Non-pigmented ciliary epithelial cell (primary cell): Measurements from ENCODE around the gene HNRNPA3.
"Not testable (repeated sequence)": the region's sequence is repeated elsewhere in the genome, so short reads cannot be mapped to it uniquely, and the experiment has no call there.

ENCODE experiments used
- DNase-seq: peaks from one replicate; pipeline ENCODE4 v3.0.0-alpha.2; 2010; ENCODE audit warnings: low read depth

HNRNPA3 gene

DNA sequence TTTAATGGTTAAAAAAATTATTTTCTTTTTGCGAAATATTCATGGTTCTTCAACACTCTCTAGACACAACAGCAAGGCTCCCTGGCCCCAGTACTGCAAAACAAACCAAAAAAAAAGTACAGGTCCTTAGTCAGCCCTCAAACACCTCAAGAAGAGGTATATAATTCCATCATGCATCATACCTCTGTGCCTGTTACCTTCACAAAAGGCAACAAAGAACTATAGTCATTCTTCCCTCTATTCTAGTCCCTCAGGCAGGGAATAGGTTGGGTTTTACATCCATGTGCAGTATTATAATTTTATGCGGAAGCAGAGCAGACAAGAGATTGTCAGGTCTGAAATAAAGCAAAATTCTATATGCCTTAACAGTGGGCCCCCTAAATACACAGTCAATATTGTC, 43.4 kb downstream of the HNRNPA3 start:
- no peak for DNase-seq

DNA sequence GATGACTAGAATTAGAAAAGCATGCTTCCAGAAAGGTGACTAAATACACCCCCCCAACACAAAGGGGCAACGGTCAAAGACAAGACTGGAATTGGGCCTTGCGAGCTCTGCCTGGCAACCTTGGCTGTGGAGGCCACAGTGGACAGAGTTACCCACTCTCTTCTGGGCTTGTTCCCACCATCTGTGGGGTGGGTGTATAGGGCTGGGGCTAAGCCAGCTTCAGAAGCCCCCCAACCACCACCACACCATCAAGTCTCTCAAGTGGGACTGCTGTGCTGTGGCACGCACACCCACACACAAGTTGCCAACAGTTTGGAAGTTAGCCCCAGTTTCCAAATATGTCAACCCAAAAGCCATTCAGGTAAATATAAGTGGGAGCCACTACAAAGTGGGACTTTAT, 44.1 kb downstream of the HNRNPA3 start:
- no peak for DNase-seq

DNA sequence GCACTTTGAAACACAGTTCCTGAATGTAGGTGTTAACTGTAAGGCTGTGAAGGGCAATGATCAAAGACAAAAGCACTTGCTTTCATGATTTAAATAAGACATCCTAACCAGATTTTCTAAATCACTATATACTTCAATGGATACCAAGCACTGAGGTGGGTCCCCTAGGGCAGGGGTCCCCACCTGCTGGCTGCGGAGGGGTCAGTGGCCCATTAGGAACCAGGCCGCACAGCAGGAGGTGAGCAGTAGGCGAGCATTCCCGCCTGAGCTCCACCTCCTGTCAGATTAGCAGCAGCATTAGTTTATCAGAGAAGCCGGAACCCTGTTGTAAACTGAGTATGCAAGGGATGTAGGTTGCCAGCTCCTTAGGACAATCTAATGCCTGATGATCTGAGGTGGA, 44.9 kb downstream of the HNRNPA3 start:
- DNase-seq, result no peak

DNA sequence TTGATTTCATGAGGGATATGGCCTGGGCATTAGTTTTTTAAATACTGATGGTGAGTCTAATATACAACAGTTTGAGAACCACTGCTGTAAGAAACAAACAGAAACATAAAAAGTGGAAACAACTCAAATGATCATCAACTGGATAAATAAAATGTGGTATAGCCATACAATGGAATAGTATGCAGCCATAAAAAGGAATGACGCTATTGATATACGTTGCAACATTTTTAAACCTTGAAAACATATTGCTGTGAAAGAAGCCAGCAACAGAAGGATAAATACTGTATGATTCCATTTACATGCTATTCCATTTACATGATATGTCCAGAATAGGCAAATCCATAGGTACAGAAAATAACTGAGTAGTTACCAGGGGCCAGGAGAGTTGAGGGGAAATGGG, 45.5 kb downstream of the HNRNPA3 start:
- DNase-seq, result no peak

DNA sequence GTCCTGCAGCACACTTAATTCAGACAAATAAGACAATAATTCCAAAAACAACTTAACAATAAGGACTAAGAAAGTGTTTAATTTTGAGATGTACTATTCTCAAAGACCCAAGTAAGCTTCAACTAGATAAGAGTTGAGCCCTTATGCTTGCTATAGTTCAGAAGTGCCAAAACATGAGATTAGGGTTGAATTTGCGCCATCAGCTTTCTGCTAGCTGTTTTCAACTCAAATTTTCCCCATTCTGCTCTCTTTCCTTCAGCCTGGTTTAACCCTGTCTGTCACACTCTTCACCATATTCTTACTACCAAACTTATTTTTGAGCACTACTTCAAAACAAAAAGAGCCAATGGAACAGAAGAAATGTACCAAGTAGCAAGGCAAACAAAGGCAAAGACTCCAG, 47.8 kb downstream of the HNRNPA3 start:
- no peak for DNase-seq

DNA sequence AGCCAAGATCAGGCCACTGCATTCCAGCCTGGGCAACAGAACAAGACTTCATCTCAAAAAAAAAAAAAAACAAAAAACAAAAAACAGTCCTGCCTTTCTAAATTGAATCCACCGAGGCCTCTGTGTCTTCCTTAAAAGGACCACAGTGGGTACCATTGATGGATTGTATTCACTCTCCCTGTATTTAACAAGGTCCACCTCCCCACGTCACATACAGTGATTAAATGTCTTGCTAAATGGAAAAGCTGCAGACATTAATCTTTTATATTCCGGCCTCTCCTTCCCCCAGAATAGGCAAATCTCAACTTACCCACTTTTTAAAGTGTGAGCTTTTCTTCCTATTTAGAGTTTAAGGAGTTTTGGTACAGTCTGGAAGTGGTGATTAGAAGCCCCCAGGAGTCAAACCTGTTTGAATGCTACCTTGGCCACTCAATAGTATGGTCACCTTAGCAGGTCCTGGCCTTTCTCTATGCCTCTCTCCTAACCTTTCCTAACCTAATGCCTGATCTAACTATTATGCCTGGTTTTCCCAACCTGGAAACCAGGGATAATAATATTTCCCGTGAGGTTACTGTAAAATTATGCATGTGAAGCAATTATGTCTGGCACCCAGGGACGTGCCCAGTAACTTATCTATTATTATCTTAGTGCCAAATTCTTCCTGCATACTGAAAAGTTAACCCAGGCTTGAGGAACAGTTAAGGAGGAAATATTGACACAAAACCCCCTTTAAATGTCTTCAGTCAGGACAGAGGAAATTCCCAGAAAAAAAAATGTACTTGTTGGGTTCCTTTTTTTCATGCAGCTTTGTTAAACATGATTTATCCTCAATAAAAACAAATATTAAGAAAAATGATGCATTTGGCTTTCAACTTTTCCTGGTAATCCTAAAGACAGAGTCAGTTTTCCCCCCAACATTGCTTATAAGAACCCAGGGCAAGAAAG, 48.8 kb downstream of the HNRNPA3 start:
- DNase-seq, result no peak

DNA sequence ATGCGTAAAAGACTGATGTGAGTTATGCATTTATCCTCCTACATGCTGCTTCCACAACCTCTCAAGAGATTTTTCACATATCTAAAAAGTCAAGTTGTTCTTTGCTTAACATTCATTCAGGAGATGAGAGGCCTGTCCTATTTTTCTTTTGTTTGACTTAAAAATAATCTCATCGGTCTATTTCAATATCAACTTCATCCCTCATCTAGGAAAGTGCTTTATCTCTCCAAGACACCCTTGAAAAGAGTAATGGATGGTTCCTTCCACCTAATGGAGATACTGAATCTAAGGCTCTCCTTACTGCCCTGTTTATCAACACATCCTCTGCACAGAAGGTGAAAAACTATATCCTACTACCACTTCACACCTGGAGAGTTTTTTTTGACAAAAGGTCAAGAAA, 49.5 kb downstream of the HNRNPA3 start:
- no peak for DNase-seq

DNA sequence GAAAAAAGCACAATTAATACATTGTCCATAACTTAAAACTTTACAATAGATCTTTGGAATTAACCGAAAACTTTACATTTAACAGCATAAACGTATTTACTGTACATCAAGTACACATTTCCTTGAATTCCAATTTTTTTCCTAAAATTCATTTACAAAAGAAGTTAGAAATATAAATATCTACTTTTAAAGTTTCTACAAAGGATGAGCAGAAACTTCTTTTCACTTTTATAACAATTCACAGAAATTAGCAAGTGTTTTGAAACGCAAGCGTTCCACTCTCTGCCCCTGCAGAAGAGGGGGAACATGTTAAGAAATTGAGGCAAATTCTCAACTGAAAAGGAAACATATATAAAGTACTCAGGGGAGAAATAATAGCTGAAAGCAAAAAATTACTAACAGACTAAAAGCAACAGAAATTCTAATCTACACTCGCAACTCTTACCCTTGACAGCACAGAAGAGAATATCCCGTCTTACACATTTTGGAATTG, 50.4 kb downstream of the HNRNPA3 start:
- no peak for DNase-seq

DNA sequence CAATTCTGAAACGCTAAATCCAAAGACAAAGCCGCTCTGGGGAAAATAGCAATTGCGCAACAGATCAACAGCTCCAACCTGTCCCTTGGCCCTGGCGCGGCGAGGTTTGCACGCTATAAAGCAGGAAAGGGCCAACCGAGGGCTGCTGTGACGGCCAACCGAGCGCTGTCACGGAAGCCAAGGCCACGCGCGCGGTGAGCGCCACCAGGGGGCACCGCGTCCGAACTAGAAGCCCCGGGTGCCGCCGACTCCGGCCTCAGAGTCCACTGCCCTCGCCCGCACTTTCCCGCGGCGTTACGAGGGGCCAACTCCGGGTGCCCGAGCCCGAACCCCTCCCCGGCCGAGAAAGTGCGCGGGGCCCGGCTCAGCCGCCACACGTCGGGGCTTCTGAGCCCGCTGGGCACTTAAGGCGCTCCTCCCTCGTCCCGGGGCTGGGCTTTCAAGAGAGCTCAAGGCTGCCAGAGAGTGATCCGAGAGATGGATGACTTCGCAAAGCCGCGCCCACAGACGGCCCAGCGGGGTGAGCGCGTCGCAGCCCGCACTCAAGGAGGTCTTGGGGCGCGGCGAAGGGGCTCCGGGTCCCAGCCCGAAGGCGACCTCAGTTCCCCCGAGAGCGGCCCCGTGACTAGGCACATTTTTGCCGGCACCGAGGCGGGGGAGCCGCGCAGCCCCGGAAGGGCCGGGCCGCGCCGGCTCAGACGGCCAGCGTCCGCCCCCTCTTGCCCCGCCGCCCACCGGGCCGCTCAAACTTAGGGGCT, 51.0 kb downstream of the HNRNPA3 start:
- DNase-seq, result peak; percentile 80

DNA sequence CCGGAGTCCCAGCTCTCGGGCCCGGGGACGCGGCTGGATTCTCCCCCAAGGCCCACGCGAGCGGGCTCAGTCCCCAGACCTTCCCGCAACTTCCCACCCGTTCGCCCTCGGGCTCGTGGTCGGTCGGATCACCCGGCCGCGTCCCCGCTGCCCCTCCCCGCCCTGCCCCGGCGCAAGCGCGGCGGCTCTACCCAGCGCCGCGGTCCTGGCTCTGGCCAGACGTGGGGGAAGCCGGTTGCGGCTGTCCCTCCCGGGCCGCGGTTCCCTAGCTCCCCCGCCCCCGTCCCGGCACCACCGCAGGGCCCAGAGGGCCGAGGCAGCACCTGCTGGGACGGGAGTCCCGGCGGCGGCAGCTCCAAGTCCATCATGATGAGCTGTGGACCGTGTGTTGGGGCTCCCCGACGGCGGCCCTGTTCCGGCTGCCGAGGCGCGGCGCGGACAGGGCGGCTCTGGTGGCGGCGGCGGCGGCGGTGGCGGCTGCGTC, 51.7 kb downstream of the HNRNPA3 start:
- DNase-seq, result no peak

DNA sequence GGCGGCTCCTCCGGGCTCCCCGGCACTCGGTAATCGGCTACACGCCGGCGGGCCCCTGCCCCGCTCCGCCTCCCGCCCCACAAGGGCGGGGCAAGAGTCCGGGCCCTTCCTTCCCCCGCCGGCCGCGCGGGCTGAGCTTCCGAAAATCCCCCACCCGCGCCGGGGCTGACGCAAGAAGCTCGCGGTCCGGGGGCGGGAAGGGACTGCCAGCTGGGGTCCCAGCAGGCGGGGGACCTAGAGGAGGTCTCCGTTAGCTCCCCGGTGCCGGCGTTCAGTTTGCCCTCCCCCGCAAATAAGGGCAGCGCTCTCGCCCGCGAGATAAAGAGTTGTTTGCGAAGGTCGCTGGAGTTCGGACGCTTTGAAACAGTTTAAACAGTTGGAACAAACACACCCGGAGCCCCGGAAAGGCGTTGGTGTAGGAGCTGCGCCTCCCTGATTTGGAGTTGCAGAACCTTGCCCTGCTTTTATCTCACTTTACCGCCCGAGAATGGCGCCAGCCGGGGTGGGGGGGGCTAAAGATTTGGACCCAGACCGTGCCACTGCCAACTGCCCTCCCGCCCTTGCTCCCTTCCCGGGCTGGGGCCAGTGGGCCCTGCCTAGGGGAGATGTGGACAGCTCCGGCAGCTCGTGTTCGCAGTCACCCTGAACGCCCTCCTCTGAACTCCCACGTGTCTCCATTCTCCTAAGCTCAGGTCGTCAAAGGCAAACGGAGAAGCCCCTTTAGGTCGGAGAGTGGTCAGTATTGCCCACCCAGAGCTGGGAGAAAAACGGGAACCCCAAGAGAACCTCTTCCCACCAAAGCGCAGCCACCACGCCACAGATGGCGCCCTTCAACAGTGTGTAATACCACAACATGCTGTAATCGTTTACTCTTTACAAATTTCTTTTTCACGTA, 52.3 kb downstream of the HNRNPA3 start, which contains the start of gene NFE2L2:
TSS of gene NFE2L2 (minus strand) at position 35 of the 895 bp plus-strand sequence. CDS start 151 bp downstream, outside the sequence.
- DNase-seq, result peak; percentile 61

DNA sequence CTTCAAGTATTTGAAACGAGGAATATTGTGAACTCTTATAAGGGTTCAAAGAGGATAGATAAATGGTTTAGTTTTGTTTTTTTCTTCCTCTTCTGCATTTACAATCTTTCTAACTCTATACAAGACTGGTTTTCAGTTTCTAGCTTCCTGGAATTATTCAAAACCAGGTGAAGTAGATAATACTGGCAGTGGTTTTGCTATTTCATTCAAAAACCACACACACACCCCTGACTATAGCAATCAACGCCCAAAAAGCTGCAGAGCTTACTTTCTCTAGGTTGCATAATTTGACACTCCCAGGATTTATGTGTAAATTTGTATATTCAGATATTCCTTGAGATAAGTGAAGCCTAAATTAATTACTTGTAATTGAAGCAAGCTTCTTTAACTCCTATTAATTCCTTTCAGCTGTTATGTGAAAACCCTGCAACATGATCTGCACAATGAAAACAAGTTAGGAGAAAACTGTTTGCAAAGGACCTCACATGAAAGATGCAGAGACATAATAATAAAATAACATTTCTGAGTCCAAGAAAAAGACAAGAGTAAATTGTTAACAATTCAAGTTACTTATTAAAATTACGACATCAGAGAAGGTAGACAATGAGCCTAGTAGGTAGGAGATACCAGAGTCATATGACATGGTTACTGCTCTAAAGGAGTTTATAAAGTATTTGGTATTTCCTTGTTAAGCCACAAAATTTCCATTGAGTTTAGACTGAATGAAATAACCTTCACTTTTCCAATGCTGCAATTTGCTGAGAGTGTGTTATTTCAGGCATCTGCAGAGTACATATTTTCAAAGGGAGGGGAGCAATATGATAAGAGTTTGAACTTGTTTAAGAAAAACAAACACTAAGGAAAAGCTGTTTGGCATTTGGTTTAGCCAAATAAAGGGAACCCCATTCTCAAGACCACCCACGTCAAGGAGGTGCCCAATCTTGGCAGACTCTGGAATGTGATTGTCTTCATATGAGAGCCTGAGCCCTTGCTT, 53.5 kb downstream of the HNRNPA3 start:
- DNase-seq, result no peak

DNA sequence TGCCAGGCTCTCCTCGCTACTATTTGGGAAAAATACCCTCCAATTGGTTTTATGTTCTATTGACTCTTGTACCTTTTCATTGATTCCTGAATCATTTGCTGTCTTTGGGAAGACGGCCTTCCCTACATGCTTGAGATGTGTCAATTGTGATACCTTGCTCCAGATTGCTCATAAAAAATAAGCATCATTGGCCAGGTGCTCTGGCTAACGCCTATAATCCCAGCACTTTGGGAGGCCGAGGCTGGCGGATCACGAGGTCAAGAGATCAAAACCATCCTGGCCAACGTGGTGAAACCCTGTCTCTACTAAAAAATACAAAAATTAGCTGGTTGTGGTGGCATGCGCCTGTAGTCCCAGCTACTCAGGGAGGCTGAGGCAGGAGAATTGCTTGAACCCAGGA, 54.4 kb downstream of the HNRNPA3 start:
- DNase-seq, result not testable (repeated sequence)

DNA sequence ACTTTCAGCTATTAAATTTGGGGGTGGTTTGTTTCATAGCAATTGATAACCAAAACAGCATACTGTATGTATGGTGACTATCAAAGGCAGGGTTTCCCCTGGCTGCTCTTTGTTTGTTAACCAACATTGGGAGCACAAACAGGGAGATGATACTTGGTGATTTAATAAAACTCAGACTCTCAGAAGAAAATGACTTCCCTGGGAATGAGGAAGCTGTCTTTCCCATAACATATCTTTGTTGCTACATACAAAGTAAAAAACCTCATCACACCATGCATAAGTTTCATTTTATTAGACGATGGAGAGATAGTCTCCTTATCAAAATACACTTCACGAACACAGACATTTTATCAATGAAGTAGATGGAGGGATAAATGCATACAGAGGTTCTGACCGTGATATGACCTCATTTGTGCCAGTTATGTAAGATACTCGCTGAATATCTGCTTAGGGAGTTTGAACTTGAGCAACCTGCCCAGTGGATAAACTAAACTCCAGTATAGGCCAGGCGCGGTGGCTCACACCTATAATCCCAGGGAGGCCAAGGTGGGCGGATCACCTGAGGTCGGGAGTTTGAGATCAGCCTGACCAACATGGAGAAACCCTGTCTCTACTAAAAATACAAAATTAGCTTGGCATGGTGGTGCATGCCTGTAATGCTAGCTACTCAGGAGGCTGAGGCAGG, 55.7 kb downstream of the HNRNPA3 start:
- DNase-seq, result no peak

DNA sequence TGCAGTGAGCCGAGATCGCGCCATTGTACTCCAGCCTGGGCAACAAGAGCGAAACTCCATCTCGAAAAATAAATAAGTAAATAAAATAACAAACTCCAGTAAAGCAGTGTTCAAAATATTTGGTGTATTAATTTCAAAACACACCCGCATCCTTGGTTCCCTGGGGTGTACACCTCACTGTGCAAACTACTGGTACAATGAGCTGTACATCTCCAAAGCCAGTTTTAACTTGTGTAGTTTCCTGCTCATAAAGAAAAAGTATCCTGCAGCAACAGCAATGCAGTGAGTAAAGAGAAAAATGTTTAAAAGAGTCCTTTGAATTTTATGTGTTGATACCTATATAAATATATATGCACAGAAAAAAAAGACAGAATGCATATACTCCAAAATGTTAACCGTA, 56.3 kb downstream of the HNRNPA3 start:
- DNase-seq, result no peak

DNA sequence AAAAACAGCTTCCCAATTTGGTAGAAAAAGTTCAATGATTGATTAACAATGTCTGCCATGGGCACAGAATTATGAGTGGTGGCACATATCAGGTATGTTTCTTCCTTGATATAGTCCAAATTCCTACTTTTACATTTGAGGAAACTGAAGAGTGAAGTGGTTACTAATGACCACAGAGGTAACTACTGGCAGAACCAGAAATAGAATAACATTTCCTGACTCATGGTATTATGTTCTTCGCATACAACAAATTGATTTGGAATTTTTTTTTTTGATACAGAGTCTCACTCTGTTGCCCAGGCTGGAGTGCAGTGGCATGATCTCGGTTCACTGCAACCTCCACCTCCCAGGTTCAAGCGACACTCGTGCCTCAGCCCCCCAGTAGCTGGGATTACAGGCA, 57.9 kb downstream of the HNRNPA3 start:
- DNase-seq, result no peak

DNA sequence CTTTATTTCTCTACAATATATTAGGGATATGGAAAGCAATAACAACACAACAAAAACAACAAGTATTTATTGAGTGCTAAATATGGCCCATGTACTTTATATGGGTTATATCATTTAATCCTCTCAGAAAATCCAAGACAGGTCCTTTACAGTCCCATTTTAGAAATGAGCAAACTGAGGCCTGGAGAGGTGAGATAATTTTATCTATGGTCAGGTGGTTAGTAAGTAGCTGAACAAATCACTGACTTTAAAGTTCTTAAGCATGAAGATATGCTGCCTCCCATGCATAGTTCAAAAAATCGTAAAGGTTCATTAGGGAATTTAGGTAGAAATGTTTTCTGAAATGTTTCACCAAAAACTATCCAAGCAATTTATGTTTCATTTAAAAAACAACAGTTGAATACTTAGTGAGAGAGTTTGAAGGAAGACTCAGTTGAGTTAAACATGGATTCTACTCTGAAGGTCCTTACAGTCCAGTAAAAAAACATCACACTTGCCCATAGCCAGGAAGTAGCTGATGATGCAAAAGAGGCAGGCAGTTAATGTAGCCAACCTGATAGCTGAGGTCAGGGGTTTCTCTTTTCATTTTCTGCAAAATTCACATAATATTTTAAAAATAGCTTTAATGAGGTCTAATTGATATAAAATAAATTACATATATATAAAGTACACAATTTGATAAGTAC, 59.5 kb downstream of the HNRNPA3 start:
- no peak for DNase-seq

DNA sequence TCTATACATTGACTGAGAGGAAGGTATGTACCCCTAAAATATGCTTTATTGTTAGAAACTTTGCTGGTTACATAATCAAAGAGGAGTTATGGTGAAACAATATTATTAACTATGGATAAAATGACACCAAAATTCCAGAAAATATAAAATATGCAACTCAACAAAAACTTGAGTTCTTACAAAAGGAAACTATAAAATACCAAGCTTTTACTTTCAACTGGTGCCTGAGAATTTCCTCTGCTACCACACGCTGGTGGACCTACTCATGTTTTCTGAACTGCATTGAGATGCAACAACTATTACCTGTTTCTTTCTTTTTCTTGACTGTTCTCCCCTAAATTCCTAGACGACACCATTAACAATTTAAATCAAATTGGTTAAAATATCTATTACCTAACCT, 60.2 kb downstream of the HNRNPA3 start:
- no peak for DNase-seq

DNA sequence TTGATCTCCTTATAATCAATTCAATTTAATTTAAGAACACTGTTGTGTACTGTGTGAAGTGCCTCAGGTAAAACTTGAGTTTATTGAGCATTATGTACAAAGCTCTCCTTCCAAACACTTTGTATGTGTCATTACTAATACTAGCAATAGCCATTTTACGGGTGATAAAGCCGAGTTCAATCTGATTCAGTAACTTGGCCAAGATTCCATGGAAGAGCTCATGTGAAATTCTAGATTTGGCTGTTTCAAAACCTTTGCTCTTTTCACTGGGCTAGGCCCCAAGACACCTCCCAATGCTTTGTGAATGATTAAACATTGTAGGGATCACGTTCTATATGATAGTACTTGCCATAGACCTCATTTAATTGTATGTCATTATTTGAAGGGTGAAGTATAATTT, 60.8 kb downstream of the HNRNPA3 start:
- DNase-seq, result no peak
